Ishikawa (cell line): ENCODE results near the gene GDF2.

Experiments used
- EP300 ChIP-seq: IDR thresholded peaks from 2 replicates; pipeline ENCODE4 v1.6.1; 2012; ENCODE audit warnings: borderline replicate concordance
- MAX ChIP-seq: IDR thresholded peaks from 2 replicates; pipeline ENCODE4 v1.6.1; 2012
- RAD21 ChIP-seq: IDR thresholded peaks from 2 replicates; pipeline ENCODE4 v1.6.1; 2012; ENCODE audit warnings: low read depth
- TEAD4 ChIP-seq: IDR thresholded peaks from 2 replicates; pipeline ENCODE4 v1.6.1; 2012
- YY1 ChIP-seq: IDR thresholded peaks from 2 replicates; pipeline ENCODE4 v1.6.1; 2012; ENCODE audit warnings: low read depth
- ZBTB7A ChIP-seq: IDR thresholded peaks from 2 replicates; pipeline ENCODE4 v1.6.1; 2012; ENCODE audit warnings: low read depth
- TF ChIP-seq, protein P1 (sequence below): IDR thresholded peaks from 2 replicates; pipeline ENCODE4 v1.6.1; 2012; ENCODE audit warnings: low read depth, mild to moderate bottlenecking

- no peak for TF ChIP-seq YY1
- TF ChIP-seq, protein P1, sequence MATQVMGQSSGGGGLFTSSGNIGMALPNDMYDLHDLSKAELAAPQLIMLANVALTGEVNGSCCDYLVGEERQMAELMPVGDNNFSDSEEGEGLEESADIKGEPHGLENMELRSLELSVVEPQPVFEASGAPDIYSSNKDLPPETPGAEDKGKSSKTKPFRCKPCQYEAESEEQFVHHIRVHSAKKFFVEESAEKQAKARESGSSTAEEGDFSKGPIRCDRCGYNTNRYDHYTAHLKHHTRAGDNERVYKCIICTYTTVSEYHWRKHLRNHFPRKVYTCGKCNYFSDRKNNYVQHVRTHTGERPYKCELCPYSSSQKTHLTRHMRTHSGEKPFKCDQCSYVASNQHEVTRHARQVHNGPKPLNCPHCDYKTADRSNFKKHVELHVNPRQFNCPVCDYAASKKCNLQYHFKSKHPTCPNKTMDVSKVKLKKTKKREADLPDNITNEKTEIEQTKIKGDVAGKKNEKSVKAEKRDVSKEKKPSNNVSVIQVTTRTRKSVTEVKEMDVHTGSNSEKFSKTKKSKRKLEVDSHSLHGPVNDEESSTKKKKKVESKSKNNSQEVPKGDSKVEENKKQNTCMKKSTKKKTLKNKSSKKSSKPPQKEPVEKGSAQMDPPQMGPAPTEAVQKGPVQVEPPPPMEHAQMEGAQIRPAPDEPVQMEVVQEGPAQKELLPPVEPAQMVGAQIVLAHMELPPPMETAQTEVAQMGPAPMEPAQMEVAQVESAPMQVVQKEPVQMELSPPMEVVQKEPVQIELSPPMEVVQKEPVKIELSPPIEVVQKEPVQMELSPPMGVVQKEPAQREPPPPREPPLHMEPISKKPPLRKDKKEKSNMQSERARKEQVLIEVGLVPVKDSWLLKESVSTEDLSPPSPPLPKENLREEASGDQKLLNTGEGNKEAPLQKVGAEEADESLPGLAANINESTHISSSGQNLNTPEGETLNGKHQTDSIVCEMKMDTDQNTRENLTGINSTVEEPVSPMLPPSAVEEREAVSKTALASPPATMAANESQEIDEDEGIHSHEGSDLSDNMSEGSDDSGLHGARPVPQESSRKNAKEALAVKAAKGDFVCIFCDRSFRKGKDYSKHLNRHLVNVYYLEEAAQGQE: no peak
- no peak for TF ChIP-seq ZBTB7A
- TF ChIP-seq EP300: no peak
- TF ChIP-seq TEAD4: no peak
- no peak for TF ChIP-seq RAD21
- TF ChIP-seq MAX: no peak
Measured at GRCh38 chr10:47337310-47337709, 15.1 kb downstream of the GDF2 start.
